K562 (cell line): ENCODE measurements around the gene YWHAB. TPM values are rescaled to one million over a fixed set of nuclear protein-coding genes. Genes with fewer than 3 reads are reported as not detected.

ENCODE experiments used
- ATAC-seq: fragments of 200-7000 bp; cut with Tn5 transposase; 3 replicates; pipeline ENCODE4 v1.9.1; 2020; ENCODE audit warnings: moderate library complexity
- BruUV-seq: library from RNA; stranded (reverse); fragments of 400-500 nt; replicated peaks from 2 replicates; lab custom pipeline; 2021; lab: Mats Ljungman, UMichigan
- CTCF ChIA-PET: fragments of 300-600 bp; formaldehyde crosslinking; extraction: SDS; loops from one replicate; lab custom pipeline; 2021; ENCODE audit warnings: low intra/inter-chr PET ratio; lab: Yijun Ruan, JAX
- POLR2A ChIA-PET: fragments of 300-600, 350-650 bp; sonication (Branson Sonifier 250); formaldehyde crosslinking; extraction: SDS; loops from one replicate; lab custom pipeline; 2021; ENCODE audit warnings: antibody characterized with exemption, inconsistent platforms; lab: Yijun Ruan, JAX
- DNase-seq, 4 experiments: peaks; one replicate each; pipeline versions ENCODE4 v3.0.0 to v3.0.0-alpha.2; 2011 to 2018; ENCODE audit warnings: low spot score in 3 of 4, mixed read lengths in 3 of 4; ENCODE audit errors: extremely low read depth in 1 of 4
- FAIRE-seq: peaks from 2 replicates; lab custom pipeline; 2011; peaks lifted over from hg19 to GRCh38; lab: Jason Lieb, UNC
- H2AFZ ChIP-seq: 2 replicates; pipeline ENCODE4 v1.6.0; 2011; ENCODE audit warnings: low read depth, low read length, control low read depth, inconsistent platforms
- H3K27ac ChIP-seq: fragments of 200-600 bp; 3 replicates; pipeline ENCODE4 v1.8.0; 2011; ENCODE audit warnings: low read depth, mild to moderate bottlenecking, control low read depth, inconsistent platforms, low read length, moderate library complexity, mixed read lengths; ENCODE audit errors: extremely low read depth
- H3K27me3 ChIP-seq, 2 experiments: fragments of 300-600 bp in 1 of 2; 2 replicates in 1 of 2; 3 replicates in 1 of 2; pipeline versions ENCODE4 v1.6.0 to v1.8.0; 2011; ENCODE audit warnings: inconsistent platforms in 2 of 2, low read length in 2 of 2, mild to moderate bottlenecking in 1 of 2, mixed read lengths in 1 of 2, moderate library complexity in 1 of 2; ENCODE audit not compliant: control insufficient read depth in 2 of 2, insufficient read depth in 2 of 2
- H3K36me3 ChIP-seq: fragments of 300-600 bp; 3 replicates; pipeline ENCODE4 v1.8.0; 2011; ENCODE audit warnings: mild to moderate bottlenecking, low read length, inconsistent platforms; ENCODE audit not compliant: control insufficient read depth, insufficient read depth
- H3K4me1 ChIP-seq, 2 experiments: fragments of 200-600 bp in 1 of 2; replicated peaks in 1 of 2; 2 replicates in 1 of 2; 3 replicates in 1 of 2; pipeline versions ENCODE4 v1.5.1 to v1.8.0; 2011; ENCODE audit warnings: inconsistent platforms in 2 of 2, low read length in 2 of 2, mild to moderate bottlenecking in 1 of 2, mixed read lengths in 1 of 2, moderate library complexity in 1 of 2; ENCODE audit not compliant: control insufficient read depth in 2 of 2, insufficient read depth in 2 of 2
- H3K4me2 ChIP-seq: 2 replicates; pipeline ENCODE4 v1.6.1; 2011; ENCODE audit warnings: low read length, control low read depth, inconsistent platforms, mixed read lengths; ENCODE audit not compliant: insufficient read depth
- H3K4me3 ChIP-seq: fragments of 200-600 bp; sonication (generic), shearing (Covaris generic); 2 replicates; pipeline ENCODE4 v1.5.1; 2016; ENCODE audit warnings: control low read depth, inconsistent platforms
- H3K79me2 ChIP-seq: fragments of 200-600 bp; 3 replicates; pipeline ENCODE4 v1.8.0; 2011; ENCODE audit warnings: low read length, inconsistent platforms; ENCODE audit not compliant: control insufficient read depth, insufficient read depth
- H3K9ac ChIP-seq, 2 experiments: 2 replicates each; pipeline versions ENCODE4 v1.6.0 to v1.6.1; 2011; ENCODE audit warnings: low read depth in 2 of 2, low read length in 2 of 2, control low read depth in 1 of 2, inconsistent platforms in 1 of 2, mild to moderate bottlenecking in 1 of 2, mixed read lengths in 1 of 2; ENCODE audit not compliant: insufficient read depth in 1 of 2
- H3K9me1 ChIP-seq: one replicate; pipeline ENCODE4 v1.6.0; 2011; ENCODE audit warnings: inconsistent platforms, mild to moderate bottlenecking, low read length, moderate library complexity; ENCODE audit not compliant: control insufficient read depth, insufficient read depth
- H3K9me3 ChIP-seq: replicated peaks from 2 replicates; pipeline ENCODE4 v1.5.1; 2011; ENCODE audit warnings: low read depth, low read length, inconsistent platforms; ENCODE audit not compliant: control insufficient read depth, insufficient read depth
- H4K20me1 ChIP-seq: replicated peaks from 2 replicates; pipeline ENCODE4 v1.6.1; 2011; ENCODE audit warnings: low read length, inconsistent platforms, mixed read lengths; ENCODE audit not compliant: control insufficient read depth, insufficient read depth
- CEBPG ChIP-seq, 3 experiments: fragments of 200-800 bp in 1 of 3; sonication (Bioruptor generic) in 1 of 3; sonication (generic) in 1 of 3; formaldehyde crosslinking in 1 of 3; IDR thresholded peaks in 2 of 3; conservative IDR thresholded peaks in 1 of 3; 2 replicates each; pipeline versions ENCODE4 v1.6.1 to v1.8.0; 2016 to 2022; ENCODE audit warnings: missing compliant biosample characterization in 2 of 3, missing genetic modification characterization in 2 of 3, mild to moderate bottlenecking in 1 of 3, missing genetic modification reagents in 1 of 3
- HDAC2 ChIP-seq: fragments of 450-650 bp; IDR thresholded peaks from 2 replicates; pipeline ENCODE4 v1.6.1; 2016; ENCODE audit warnings: mild to moderate bottlenecking
- NRF1 ChIP-seq, 2 experiments: fragments of 450-650 bp; IDR thresholded peaks in 1 of 2; conservative IDR thresholded peaks in 1 of 2; 2 replicates each; pipeline ENCODE4 v1.6.1; 2014; ENCODE audit warnings: mild to moderate bottlenecking in 2 of 2
- RFX1 ChIP-seq: fragments of 450-650 bp; IDR thresholded peaks from 2 replicates; pipeline ENCODE4 v1.6.1; 2016; ENCODE audit warnings: mild to moderate bottlenecking, moderate library complexity
- TAL1 ChIP-seq: fragments of 450-650 bp; IDR thresholded peaks from 2 replicates; pipeline ENCODE4 v1.6.1; 2016; ENCODE audit warnings: mild to moderate bottlenecking
- ZNF217 ChIP-seq: sonication (generic); formaldehyde crosslinking; IDR thresholded peaks from 2 replicates; pipeline ENCODE4 v1.8.0; 2022; ENCODE audit warnings: mild to moderate bottlenecking, missing genetic modification reagents
- WGBS: fragments of 100-300 bp; shearing (Covaris generic); methylation state at CpG from one replicate; pipeline ENCODE4 v1.1.6; 2016; ENCODE audit warnings: low coverage, mixed read lengths; ENCODE audit not compliant: insufficient coverage; ENCODE audit errors: missing lambda C conversion rate; 5-methylcytosine and 5-hydroxymethylcytosine counted together
- in situ Hi-C: fragments of 300-500 bp; cut with MboI; formaldehyde crosslinking; loops from 4 replicates; pipeline ENCODE4 v1.15.0; 2018; ENCODE audit warnings: inconsistent platforms, mixed read lengths
- intact Hi-C: fragments of 100-400 bp; cut with micrococcal nuclease; formaldehyde crosslinking; loops from 2 replicates; pipeline ENCODE4 v1.14.2; 2022
- polyA plus RNA-seq, 8 experiments: library from polyadenylated mRNA; depleted of rRNA in 4 of 8; stranded (reverse) in 5 of 8; unstranded in 3 of 8; fragments of >200 nt; fragmentation: Nextera tagmentation in 2 of 8; fragmentation: Illumina TruSeq in 1 of 8; extraction: Ambion mirVana in 2 of 8; extraction: Trizol in 1 of 8; gene quantifications; 2 replicates each; pipeline versions ENCODE4 v1.2.1 to v1.2.3, GENCODE V29; 2011 to 2014; ENCODE audit warnings: inconsistent platforms in 1 of 8, missing spikeins in 1 of 8
- total RNA-seq, 7 experiments: library from RNA; depleted of rRNA in 6 of 7; stranded (reverse); fragments of >200 nt in 6 of 7; fragmentation: Illumina TruSeq in 2 of 7; extraction: Trizol in 2 of 7; gene quantifications; 2 replicates each; pipeline versions ENCODE4 v1.2.1 to v1.2.3, GENCODE V29; 2011 to 2021; ENCODE audit warnings: low replicate concordance in 1 of 7

Gene YWHAB
- total and polyA plus RNA-seq, 9 of the 15 experiments (the other 6 are each of a cell fraction or from before 2014, with no cell fraction given) = 60.6 to 185 (median 96.1) TPM

GRCh38 chr20:44924541-44924940 is 39.0 kb downstream of the YWHAB start:
- WGBS = 61% methylated on average over 4 of the region's 4 CpGs
- in situ Hi-C loops = no loop called here
- Histone ChIP-seq H3K9ac (peak overlapping the region in 1 of 2 experiments; percentile 17; a peak in 1 of 4 replicates), H3K27me3 (no peaks in the 10 kb centered on the region), H3K9me1 (no peaks in the 10 kb centered on the region), H3K79me2 (no peaks in the 10 kb centered on the region), H3K36me3 (peaks cover 47% of the 10 kb centered on the region; the same call in 2 of the 3 replicates), H3K4me3 (no peak overlapping the region), H3K4me2 (no peak overlapping the region), H3K4me1 (peaks cover 0 to 8% of the 10 kb centered on the region in 2 experiments; a peak in 3 of 5 replicates), H3K27ac (no peak overlapping the region), H3K9me3 (no peaks in the 10 kb centered on the region)
- DNase-seq (no peak), FAIRE-seq (no peak), ATAC-seq (no peak)
- BruUV-seq = no TSS peak
- CTCF ChIA-PET = no interaction called here
- POLR2A ChIA-PET = interaction anchor here (0.6 to 3.6 kb wide), 5 partner anchors 7 to 191 kb away, joined by 3 to 17 read pairs (median 5); partner anchors contain the start of gene PABPC1L
- intact Hi-C loops = no loop called here
- no peak for TF ChIP-seq TAL1
- no peak for TF ChIP-seq ZNF217
- TF ChIP-seq HDAC2 = no peak
- TF ChIP-seq, all 486 proteins: peak for 0
- H4K20me1 ChIP-seq = no peaks in the 10 kb centered on the region
- no peak overlapping the region for H2AFZ ChIP-seq

- in situ Hi-C loops = no loop called here
- FAIRE-seq = no peak
- POLR2A ChIA-PET = no interaction called here
- 77% methylated on average over 3 of the region's 3 CpGs for WGBS
- TF ChIP-seq CEBPG (CRISPR knock-in tag; IDR thresholded peaks at IDR 0.05) (no peak), CEBPG (tag; conservative IDR thresholded peaks at IDR 0.05 in 1 of 2, IDR thresholded peaks at IDR 0.05 in 1 of 2) (no peak), NRF1 (conservative IDR thresholded peaks at IDR 0.05 in 1 of 2, IDR thresholded peaks at IDR 0.05 in 1 of 2) (no peak), RFX1 (no peak)
- TF ChIP-seq, all 486 proteins: peak for 0
- no peak overlapping the region for H3K4me3 ChIP-seq
- BruUV-seq = no TSS peak
- H3K4me1 ChIP-seq = peaks cover 0 to 5% of the 10 kb centered on the region in 2 experiments; a peak in 3 of 5 replicates
- CTCF ChIA-PET = no interaction called here
- no peaks in the 10 kb centered on the region for H3K9me3 ChIP-seq
- H3K79me2 ChIP-seq = no peaks in the 10 kb centered on the region
- H3K36me3 ChIP-seq = peaks cover 49% of the 10 kb centered on the region; the same call in 2 of the 3 replicates
- H3K9me1 ChIP-seq = no peaks in the 10 kb centered on the region
- H3K27ac ChIP-seq = no peak overlapping the region
- no peak overlapping the region for H2AFZ ChIP-seq
- H4K20me1 ChIP-seq = no peaks in the 10 kb centered on the region
- no peaks in the 10 kb centered on the region for H3K27me3 ChIP-seq
- no peak for DNase-seq
- no peak for ATAC-seq
- H3K4me2 ChIP-seq = no peak overlapping the region
- intact Hi-C loops = no loop called here
- H3K9ac ChIP-seq = no peak overlapping the region
Measured at GRCh38 chr20:44928595-44928994, 43.1 kb downstream of the YWHAB start.
